Measurements from ENCODE around the gene MID1.

The MID1 gene

DNA sequence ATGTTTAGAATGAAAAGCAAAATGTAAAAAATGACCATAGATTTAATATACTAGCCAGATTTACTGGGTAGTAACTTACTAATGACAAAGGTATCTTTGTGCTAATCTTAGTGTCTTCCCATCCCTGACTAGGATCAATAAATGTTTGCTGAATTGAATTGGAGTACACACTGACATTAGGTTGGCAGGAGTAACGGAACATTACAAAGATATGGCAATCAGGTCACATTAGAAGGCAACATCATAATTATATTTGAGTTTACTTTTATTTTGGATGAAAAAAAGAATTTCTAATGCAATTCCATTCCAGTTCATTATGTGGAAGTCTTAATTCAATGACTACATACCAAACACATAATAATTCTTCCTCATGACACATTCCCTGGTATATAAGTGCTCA lies 77.8 kb downstream of the MID1 start:
- TF ChIP-seq, protein P1, sequence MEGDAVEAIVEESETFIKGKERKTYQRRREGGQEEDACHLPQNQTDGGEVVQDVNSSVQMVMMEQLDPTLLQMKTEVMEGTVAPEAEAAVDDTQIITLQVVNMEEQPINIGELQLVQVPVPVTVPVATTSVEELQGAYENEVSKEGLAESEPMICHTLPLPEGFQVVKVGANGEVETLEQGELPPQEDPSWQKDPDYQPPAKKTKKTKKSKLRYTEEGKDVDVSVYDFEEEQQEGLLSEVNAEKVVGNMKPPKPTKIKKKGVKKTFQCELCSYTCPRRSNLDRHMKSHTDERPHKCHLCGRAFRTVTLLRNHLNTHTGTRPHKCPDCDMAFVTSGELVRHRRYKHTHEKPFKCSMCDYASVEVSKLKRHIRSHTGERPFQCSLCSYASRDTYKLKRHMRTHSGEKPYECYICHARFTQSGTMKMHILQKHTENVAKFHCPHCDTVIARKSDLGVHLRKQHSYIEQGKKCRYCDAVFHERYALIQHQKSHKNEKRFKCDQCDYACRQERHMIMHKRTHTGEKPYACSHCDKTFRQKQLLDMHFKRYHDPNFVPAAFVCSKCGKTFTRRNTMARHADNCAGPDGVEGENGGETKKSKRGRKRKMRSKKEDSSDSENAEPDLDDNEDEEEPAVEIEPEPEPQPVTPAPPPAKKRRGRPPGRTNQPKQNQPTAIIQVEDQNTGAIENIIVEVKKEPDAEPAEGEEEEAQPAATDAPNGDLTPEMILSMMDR (IDR thresholded peaks at IDR 0.05; ENCODE audit: low read length, missing control alignments) = no peak
- no peak overlapping the region for H3K4me3 ChIP-seq (replicated peaks; ENCODE audit: low read depth, low read length)
- no peak for DNase-seq (ENCODE audit: low read depth)

DNA sequence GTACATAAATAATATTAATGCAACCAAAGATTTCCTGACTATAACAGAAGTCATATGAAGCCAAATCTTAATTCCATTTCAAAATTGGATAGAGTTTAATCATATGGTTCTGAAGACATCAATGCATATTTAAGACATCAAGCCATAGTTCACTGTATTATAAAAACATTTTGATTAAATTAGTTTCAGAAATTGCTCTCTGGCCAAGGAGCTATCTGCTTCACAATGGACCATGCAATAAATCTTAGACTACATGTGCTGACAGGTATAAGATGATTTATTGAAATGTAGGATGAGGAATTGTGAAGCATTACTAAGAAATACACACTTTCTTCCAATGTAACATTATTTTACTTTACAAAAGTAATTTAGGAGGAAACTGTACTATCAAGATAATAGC lies 81.6 kb downstream of the MID1 start:
- no peak for DNase-seq (ENCODE audit: low read depth)
- H3K4me3 ChIP-seq (replicated peaks; ENCODE audit: low read depth, low read length) = no peak overlapping the region
- TF ChIP-seq, protein P1 (IDR thresholded peaks at IDR 0.05; ENCODE audit: low read length, missing control alignments) = no peak

DNA sequence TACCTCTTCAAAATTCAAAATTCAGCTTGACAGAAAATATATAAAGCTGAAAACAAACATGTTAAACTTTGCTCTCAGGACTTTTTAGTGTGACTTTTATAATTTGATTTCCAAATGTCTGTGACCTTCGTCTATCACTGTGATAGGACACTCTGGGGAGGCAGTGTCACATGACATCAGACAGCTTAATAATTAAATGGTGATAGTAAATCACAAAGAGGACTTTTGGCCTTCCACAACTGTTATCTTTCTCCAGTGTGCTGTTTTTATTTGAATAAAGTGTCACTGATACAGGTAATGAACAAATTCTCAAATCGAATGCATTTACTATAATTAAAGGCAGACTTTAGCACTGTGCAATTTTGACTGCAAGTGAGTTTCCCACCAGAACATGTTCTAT lies 83.1 kb downstream of the MID1 start:
- TF ChIP-seq, protein P1 (IDR thresholded peaks at IDR 0.05; ENCODE audit: low read length, missing control alignments) = no peak
- no peak overlapping the region for H3K4me3 ChIP-seq (replicated peaks; ENCODE audit: low read depth, low read length)
- DNase-seq (ENCODE audit: low read depth) = no peak

DNA sequence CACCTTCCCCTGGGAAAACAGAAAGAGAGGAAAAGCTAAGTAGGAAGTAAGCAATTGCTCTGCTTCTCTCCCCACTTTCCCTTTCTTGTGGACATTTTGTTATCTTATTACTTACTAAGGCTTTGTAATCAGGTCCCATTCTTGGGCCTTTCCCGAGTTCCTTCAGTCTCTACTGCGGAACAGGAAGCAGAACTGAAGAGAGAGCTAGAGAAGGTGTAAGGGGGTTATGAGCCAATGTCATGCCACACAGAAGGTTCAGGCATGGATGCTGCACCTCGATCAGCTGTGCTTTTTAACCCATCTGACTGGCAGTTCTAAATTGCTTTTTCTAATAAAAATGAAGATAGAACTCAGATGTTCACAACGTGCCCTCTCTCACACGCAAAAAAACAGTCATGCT lies 83.6 kb downstream of the MID1 start:
- no peak overlapping the region for H3K4me3 ChIP-seq (replicated peaks; ENCODE audit: low read depth, low read length)
- DNase-seq (ENCODE audit: low read depth) = no peak
- TF ChIP-seq, protein P1 (IDR thresholded peaks at IDR 0.05; ENCODE audit: low read length, missing control alignments) = no peak

DNA sequence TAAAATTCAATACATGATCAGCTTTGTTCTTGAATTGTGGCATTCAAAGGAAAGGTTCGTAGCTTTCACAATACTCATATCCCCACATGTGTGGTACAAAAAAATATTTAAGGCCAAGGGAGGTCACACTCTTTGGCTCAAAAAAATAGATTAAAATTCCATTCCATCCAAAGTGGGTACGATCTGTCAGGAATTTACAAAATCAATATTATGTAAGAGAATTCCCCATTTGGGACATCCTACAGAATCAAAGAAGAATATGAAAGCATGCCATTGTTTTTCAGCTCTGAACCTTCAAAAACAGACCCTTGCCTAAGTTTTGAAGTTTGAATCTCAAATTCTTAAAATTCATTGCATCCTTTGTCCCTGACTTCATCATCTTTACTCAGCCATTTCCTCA lies 85.8 kb downstream of the MID1 start:
- TF ChIP-seq, protein P1 (IDR thresholded peaks at IDR 0.05; ENCODE audit: low read length, missing control alignments) = no peak
- no peak overlapping the region for H3K4me3 ChIP-seq (replicated peaks; ENCODE audit: low read depth, low read length)
- DNase-seq (ENCODE audit: low read depth) = peak; percentile 30

DNA sequence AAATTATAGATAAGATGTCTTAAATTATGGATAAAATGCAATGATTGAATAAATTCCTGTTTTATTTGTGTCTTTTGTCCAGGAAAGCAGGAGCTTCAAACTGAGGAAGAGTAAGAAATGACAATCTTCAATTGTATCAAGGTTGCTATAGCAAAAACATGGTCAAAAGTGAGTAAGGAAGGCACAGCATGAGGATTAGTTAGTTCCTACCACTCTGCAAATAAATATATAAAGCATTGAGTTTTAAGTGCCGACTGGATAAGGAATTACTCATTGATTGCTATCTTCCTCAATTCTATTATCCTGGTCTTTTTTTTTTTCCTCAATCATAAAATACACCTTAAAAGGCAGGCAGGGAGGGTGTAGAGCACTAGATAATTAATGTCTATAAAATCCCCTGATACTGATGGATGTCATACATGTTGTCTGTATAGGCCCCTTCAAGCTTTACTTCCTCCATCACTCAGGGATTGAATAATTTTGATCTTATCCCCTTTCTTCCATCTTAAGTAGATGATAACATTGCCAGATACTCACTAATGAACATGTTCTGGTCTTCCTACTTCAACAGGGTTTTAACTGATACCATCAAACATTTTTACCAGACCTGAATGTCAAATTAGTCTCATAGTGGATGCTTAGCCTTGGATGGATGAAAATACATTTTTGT lies 86.6 kb downstream of the MID1 start:
- TF ChIP-seq, protein P1 (IDR thresholded peaks at IDR 0.05; ENCODE audit: low read length, missing control alignments) = no peak
- DNase-seq (ENCODE audit: low read depth) = no peak
- no peak overlapping the region for H3K4me3 ChIP-seq (replicated peaks; ENCODE audit: low read depth, low read length)

DNA sequence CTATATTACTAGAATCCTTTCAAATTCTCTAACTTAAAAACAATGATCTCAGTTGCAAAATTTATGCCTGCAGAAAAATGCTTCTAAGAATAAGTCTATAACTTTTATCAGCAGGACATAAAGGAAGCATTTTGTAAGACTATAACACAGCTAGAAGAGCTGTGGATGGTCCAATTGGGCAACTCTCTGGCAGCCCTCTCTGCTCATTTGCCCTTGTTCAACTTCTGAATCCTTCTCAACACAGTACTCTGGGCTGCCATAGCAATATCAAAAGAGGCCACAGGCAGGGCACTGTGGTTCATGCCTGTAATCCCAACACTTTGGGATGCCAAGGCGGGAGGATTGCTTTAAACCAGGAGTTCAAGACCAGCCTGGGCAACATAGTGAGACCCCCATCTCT lies 88.5 kb downstream of the MID1 start:
- peak; percentile 51 for DNase-seq (ENCODE audit: low read depth)
- H3K4me3 ChIP-seq (replicated peaks; ENCODE audit: low read depth, low read length) = no peak overlapping the region
- TF ChIP-seq, protein P1 (IDR thresholded peaks at IDR 0.05; ENCODE audit: low read length, missing control alignments) = no peak

Measured in fibroblast of pulmonary artery (primary cell).